Type B pancreatic cell (in vitro differentiated cells): ENCODE data around the gene ALDH4A1. TPM values are rescaled to one million over a fixed set of nuclear protein-coding genes. Genes with fewer than 3 reads are reported as not detected.

Experiments used
- DNase-seq: peaks from one replicate; pipeline ENCODE4 v3.0.0; 2021; ENCODE audit warnings: mixed read lengths; ENCODE audit not compliant: unreplicated experiment; ENCODE audit errors: extremely low spot score
- H3K27ac Mint-ChIP-seq: 2 replicates; pipeline ENCODE4 v1.8.0; 2021; ENCODE audit warnings: mild to moderate bottlenecking, mixed read lengths
- H3K27me3 Mint-ChIP-seq: 2 replicates; pipeline ENCODE4 v1.8.0; 2021; ENCODE audit warnings: mixed read lengths
- H3K36me3 Mint-ChIP-seq: 2 replicates; pipeline ENCODE4 v1.8.0; 2021; ENCODE audit warnings: mixed read lengths
- H3K4me1 Mint-ChIP-seq: one replicate; pipeline ENCODE4 v1.8.0; 2021; ENCODE audit warnings: mixed read lengths; ENCODE audit not compliant: unreplicated experiment
- H3K4me3 Mint-ChIP-seq: 2 replicates; pipeline ENCODE4 v1.8.0; 2021; ENCODE audit warnings: mild to moderate bottlenecking, mixed read lengths
- H3K9me3 Mint-ChIP-seq: 2 replicates; pipeline ENCODE4 v1.8.0; 2021; ENCODE audit warnings: mixed read lengths
- CTCF ChIP-seq: fragments of 200-600 bp; sonication (generic); conservative IDR thresholded peaks from 2 replicates; pipeline ENCODE4 v1.5.0; 2021; ENCODE audit warnings: antibody characterized with exemption, mild to moderate bottlenecking
- total RNA-seq: library from RNA; stranded (reverse); gene quantifications from 2 replicates; pipeline ENCODE4 v1.2.1, GENCODE V29; 2021; ENCODE audit warnings: low replicate concordance

Gene ALDH4A1
- total RNA-seq, 1 donor from 2014 or later, result 26.7 TPM

- H3K9me3 Mint-ChIP-seq, result no peaks in the 10 kb centered on the region
- no peaks in the 10 kb centered on the region for H3K36me3 Mint-ChIP-seq
- no peak for TF ChIP-seq CTCF
- H3K27me3 Mint-ChIP-seq, result no peaks in the 10 kb centered on the region
- H3K4me3 Mint-ChIP-seq, result no peak overlapping the region
- H3K27ac Mint-ChIP-seq, result no peak overlapping the region
- DNase-seq, result no peak
- peaks cover 30% of the 10 kb centered on the region for H3K4me1 Mint-ChIP-seq
Observed at GRCh38 chr1:18919197-18919905, 17.0 kb upstream of the ALDH4A1 start.

GRCh38 chr1:18918417-18918816 lies 16.1 kb upstream of the ALDH4A1 start:
- Mint-ChIP-seq H3K9me3 (no peaks in the 10 kb centered on the region), H3K36me3 (no peaks in the 10 kb centered on the region), H3K27me3 (no peaks in the 10 kb centered on the region), H3K4me3 (no peak overlapping the region), H3K27ac (no peak overlapping the region), H3K4me1 (peaks cover 30% of the 10 kb centered on the region)
- no peak for DNase-seq
- TF ChIP-seq CTCF, result no peak

- no peak for DNase-seq
- Mint-ChIP-seq H3K4me1 (peaks cover 18% of the 10 kb centered on the region), H3K27ac (no peak overlapping the region), H3K27me3 (no peaks in the 10 kb centered on the region), H3K36me3 (no peaks in the 10 kb centered on the region), H3K4me3 (no peak overlapping the region), H3K9me3 (no peaks in the 10 kb centered on the region)
- no peak for TF ChIP-seq CTCF
Observed at GRCh38 chr1:18917071-18917799, 14.9 kb upstream of the ALDH4A1 start.

- Mint-ChIP-seq H3K27me3 (no peaks in the 10 kb centered on the region), H3K27ac (no peak overlapping the region), H3K4me3 (no peak overlapping the region), H3K4me1 (peaks cover 9% of the 10 kb centered on the region), H3K36me3 (no peaks in the 10 kb centered on the region), H3K9me3 (no peaks in the 10 kb centered on the region)
- no peak for DNase-seq
- TF ChIP-seq CTCF, result no peak
Observed at GRCh38 chr1:18915341-18915740, 13.0 kb upstream of the ALDH4A1 start.

- peak; percentile 90 for TF ChIP-seq CTCF
- H3K4me3 Mint-ChIP-seq, result no peak overlapping the region
- H3K4me1 Mint-ChIP-seq, result peaks cover 5% of the 10 kb centered on the region
- H3K36me3 Mint-ChIP-seq, result no peaks in the 10 kb centered on the region
- H3K27ac Mint-ChIP-seq, result peak overlapping the region; percentile 41
- DNase-seq, result no peak
- no peaks in the 10 kb centered on the region for H3K9me3 Mint-ChIP-seq
- H3K27me3 Mint-ChIP-seq, result no peaks in the 10 kb centered on the region
Observed at GRCh38 chr1:18913065-18913835, 10.9 kb upstream of the ALDH4A1 start.
